Suprapubic skin (tissue), 4 donors: ENCODE data around the gene FBRSL1.

Experiments
- CTCF ChIP-seq, 2 donors: fragments of 200-600 bp in 1 of 2; fragments of 450-650 bp in 1 of 2; sonication (generic) in 1 of 2; IDR thresholded peaks; one replicate each; pipeline ENCODE4 v1.5.1; 2016 to 2019; ENCODE audit warnings: antibody characterized with exemption in 2 of 2, mild to moderate bottlenecking in 1 of 2, moderate library complexity in 1 of 2
- EP300 ChIP-seq: sonication (generic); formaldehyde crosslinking; IDR thresholded peaks from one replicate; pipeline ENCODE4 v1.6.1; 2017; ENCODE audit warnings: antibody characterized with exemption
- POLR2A ChIP-seq, 2 donors: fragments of 450-650 bp; IDR thresholded peaks; one replicate each; pipeline ENCODE4 v1.6.1; 2017; ENCODE audit warnings: antibody characterized with exemption in 2 of 2, mild to moderate bottlenecking in 2 of 2, moderate library complexity in 2 of 2
- POLR2AphosphoS5 ChIP-seq, 3 donors: sonication (generic); formaldehyde crosslinking; IDR thresholded peaks; one replicate each; pipeline ENCODE4 v1.6.1; 2017; ENCODE audit warnings: antibody characterized with exemption in 3 of 3

DNA sequence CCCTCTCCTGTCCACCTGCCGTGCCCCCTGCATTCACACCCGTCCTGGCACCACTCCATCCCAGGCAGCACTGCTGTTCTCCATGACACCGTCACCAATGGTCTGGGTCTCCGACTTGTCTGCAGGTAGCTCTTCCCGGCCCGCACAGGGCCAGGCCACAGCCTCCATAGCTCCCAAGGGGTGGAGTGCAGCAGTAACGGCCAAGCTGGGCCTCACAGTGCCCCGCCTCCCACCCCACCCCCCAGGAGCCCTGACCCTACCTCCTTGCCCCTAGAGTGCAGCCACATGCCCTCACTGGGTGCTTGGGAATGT lies 12.9 kb downstream of the FBRSL1 start:
- TF ChIP-seq POLR2A (IDR thresholded peaks at IDR 0.05) (no peak), POLR2AphosphoS5 (IDR thresholded peaks at IDR 0.05) (no peak), CTCF (IDR thresholded peaks at IDR 0.05) (no peak), EP300 (no peak)
